Dendritic cell treated with granulocyte-macrophage colony-stimulating factor and Interleukin-4, amounts not matched to agents 40 ng/mL and 50 ng/mL, for 4 days (primary cell): ENCODE measurements around the gene NOL12.

Experiments
- H3K27ac Mint-ChIP-seq: one replicate; pipeline ENCODE4 v1.8.0; 2022; ENCODE audit warnings: mild to moderate bottlenecking, mixed read lengths
- H3K27me3 Mint-ChIP-seq: one replicate; pipeline ENCODE4 v1.8.0; 2022; ENCODE audit warnings: mild to moderate bottlenecking, mixed read lengths
- H3K36me3 Mint-ChIP-seq: one replicate; pipeline ENCODE4 v1.8.0; 2022; ENCODE audit warnings: low read depth, mixed read lengths
- H3K4me1 Mint-ChIP-seq: one replicate; pipeline ENCODE4 v1.8.0; 2022; ENCODE audit warnings: low read depth, mixed read lengths
- H3K4me3 Mint-ChIP-seq: one replicate; pipeline ENCODE4 v1.8.0; 2022; ENCODE audit warnings: mild to moderate bottlenecking, moderate library complexity, mixed read lengths
- H3K9me3 Mint-ChIP-seq: one replicate; pipeline ENCODE4 v1.8.0; 2022; ENCODE audit warnings: mixed read lengths
- intact Hi-C: fragments of 100-400 bp; cut with micrococcal nuclease; formaldehyde crosslinking; loops from one replicate; pipeline ENCODE4 v1.15.0; 2022

The NOL12 gene

DNA sequence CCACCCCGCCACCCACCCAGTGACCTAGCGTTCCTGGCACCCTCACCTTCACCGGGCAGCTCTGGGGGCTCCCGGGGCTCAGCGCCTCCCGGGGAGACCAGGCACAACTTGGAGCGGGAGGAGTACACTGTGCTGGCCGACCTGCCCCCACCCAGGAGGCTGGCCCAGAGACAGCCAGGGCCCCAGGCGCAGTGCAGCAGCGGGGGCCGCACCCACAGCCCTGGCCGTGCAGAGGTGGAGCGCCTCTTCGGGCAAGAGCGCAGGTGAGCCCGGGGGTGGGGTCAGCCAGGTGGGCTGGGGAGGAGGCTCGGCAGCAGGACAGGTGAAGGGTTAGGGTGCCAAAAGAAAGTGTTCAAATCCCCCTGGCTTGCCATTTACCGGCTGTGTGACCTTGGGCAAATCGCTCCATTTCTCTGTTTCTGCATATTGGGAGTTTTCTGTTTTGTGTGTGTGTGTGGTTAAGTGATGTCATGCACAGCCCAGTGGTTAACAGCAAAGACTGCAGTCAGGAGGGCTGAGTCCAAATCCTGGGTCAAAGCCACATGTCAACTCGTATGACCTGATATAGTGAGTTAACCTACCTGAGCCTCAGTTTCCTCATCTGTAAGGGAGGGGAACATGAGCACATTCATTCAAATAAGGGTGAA, 40.2 kb downstream of the NOL12 start:
- peaks cover 6% of the 10 kb centered on the region for H3K36me3 Mint-ChIP-seq
- H3K4me3 Mint-ChIP-seq, result no peak overlapping the region
- no peaks in the 10 kb centered on the region for H3K27me3 Mint-ChIP-seq
- H3K9me3 Mint-ChIP-seq, result no peaks in the 10 kb centered on the region
- H3K27ac Mint-ChIP-seq, result no peak overlapping the region
- intact Hi-C loops, result no loop called here
- peaks cover 14% of the 10 kb centered on the region for H3K4me1 Mint-ChIP-seq

- H3K4me1 Mint-ChIP-seq, result peaks cover 23% of the 10 kb centered on the region
- H3K27ac Mint-ChIP-seq, result peak overlapping the region; percentile 63
- H3K27me3 Mint-ChIP-seq, result no peaks in the 10 kb centered on the region
- no peak overlapping the region for H3K4me3 Mint-ChIP-seq
- no peaks in the 10 kb centered on the region for H3K9me3 Mint-ChIP-seq
- H3K36me3 Mint-ChIP-seq, result peaks cover 2% of the 10 kb centered on the region
- intact Hi-C loops, result no loop called here
Observed at GRCh38 chr22:37728620-37729019, 42.5 kb downstream of the NOL12 start.

GRCh38 chr22:37731804-37732471, 45.8 kb downstream of the NOL12 start:
- Mint-ChIP-seq H3K4me3 (no peak overlapping the region), H3K27me3 (no peaks in the 10 kb centered on the region), H3K36me3 (no peaks in the 10 kb centered on the region), H3K4me1 (peaks cover 31% of the 10 kb centered on the region), H3K9me3 (no peaks in the 10 kb centered on the region), H3K27ac (peak overlapping the region; percentile 83)
- intact Hi-C loops, result loop anchor here (10.0 kb wide), 1 partner anchor 97 kb away; the partner anchor contains the start of gene SH3BP1

- H3K36me3 Mint-ChIP-seq, result no peaks in the 10 kb centered on the region
- no peak overlapping the region for H3K4me3 Mint-ChIP-seq
- no peaks in the 10 kb centered on the region for H3K9me3 Mint-ChIP-seq
- intact Hi-C loops, result loop anchor here (10.0 kb wide), 1 partner anchor 98 kb away; the partner anchor contains the start of gene SH3BP1
- peaks cover 41% of the 10 kb centered on the region for H3K4me1 Mint-ChIP-seq
- H3K27ac Mint-ChIP-seq, result peak overlapping the region; percentile 83
- no peaks in the 10 kb centered on the region for H3K27me3 Mint-ChIP-seq
Observed at GRCh38 chr22:37732699-37733607, 46.8 kb downstream of the NOL12 start.

DNA sequence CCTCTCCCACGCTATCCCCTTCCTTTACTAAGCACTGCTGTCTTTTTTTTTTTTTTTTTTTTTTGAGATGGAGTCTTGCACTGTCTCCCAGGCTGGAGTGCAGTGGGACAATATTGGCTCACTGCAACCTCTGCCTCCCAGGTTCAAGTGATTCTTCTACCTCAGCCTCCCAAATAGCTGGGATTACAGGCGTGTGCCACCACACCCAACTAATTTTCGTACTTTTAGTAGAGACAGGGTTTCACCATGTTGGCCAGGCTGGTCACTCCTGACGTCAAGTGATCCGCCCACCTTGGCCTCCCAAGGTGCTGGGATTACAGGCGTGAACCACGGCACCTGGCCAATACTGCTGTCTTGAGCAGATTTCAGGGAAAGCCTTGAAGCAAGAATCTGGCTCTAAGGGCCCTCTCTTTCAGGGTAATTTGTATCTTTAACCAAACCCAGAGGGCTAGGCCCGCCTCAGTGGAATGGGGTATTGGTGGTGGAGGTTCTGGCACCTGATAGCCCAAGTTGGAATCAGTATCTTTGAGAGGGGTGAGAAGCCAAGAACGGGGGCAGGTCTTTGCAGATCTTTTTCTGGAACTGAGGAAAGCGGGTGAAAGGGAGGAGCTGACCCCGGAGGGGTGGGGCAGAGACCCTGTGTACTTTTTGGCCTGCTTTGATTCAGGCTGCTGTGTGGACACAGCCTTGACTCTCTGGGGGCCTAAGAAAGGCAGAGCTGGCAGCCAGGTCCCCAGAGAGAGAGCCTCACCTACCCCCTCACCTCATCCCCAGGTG, 47.7 kb downstream of the NOL12 start:
- Mint-ChIP-seq H3K9me3 (no peaks in the 10 kb centered on the region), H3K4me1 (peaks cover 50% of the 10 kb centered on the region), H3K36me3 (no peaks in the 10 kb centered on the region), H3K27me3 (no peaks in the 10 kb centered on the region), H3K4me3 (no peak overlapping the region), H3K27ac (peak overlapping the region; percentile 23)
- intact Hi-C loops, result loop anchor here (10.0 kb wide), 1 partner anchor 99 kb away; the partner anchor contains the start of gene SH3BP1

GRCh38 chr22:37734402-37734700, 48.2 kb downstream of the NOL12 start:
- Mint-ChIP-seq H3K4me1 (peaks cover 55% of the 10 kb centered on the region), H3K4me3 (no peak overlapping the region), H3K36me3 (no peaks in the 10 kb centered on the region), H3K27ac (peak overlapping the region; percentile 23), H3K9me3 (no peaks in the 10 kb centered on the region), H3K27me3 (no peaks in the 10 kb centered on the region)
- intact Hi-C loops, result loop anchor here (10.0 kb wide), 1 partner anchor 100 kb away; the partner anchor contains the start of gene SH3BP1

- H3K9me3 Mint-ChIP-seq, result no peaks in the 10 kb centered on the region
- no peaks in the 10 kb centered on the region for H3K36me3 Mint-ChIP-seq
- intact Hi-C loops, result loop anchor here (5.0 to 10.0 kb wide), 2 partner anchors 38 to 100 kb away; partner anchors contain the start of genes SH3BP1 and TRIOBP
- peaks cover 60% of the 10 kb centered on the region for H3K4me1 Mint-ChIP-seq
- no peak overlapping the region for H3K4me3 Mint-ChIP-seq
- H3K27me3 Mint-ChIP-seq, result no peaks in the 10 kb centered on the region
- peak overlapping the region; percentile 23 for H3K27ac Mint-ChIP-seq
Observed at GRCh38 chr22:37734964-37735451, 48.9 kb downstream of the NOL12 start.

DNA sequence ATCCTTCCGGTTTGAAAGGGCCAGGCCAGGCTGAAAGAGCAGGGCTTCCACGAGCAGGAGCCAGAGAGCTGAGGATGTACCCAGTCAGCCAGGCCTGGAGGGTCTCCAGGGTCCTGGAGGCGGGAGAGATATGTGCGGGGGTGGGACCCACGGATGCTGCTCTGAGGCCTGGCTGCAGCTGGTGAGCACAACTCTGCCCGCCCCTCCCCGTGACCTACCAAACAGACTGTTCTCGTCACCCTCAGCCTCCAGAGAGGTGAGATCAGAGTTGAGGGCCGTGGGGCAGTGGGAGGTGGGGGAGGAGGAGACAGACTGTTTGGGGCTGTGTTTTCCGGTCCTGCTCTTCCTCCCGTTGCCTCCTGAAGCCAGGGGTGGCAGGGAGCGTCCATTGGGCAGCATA, 52.9 kb downstream of the NOL12 start:
- Mint-ChIP-seq H3K27ac (peak overlapping the region; percentile 77), H3K27me3 (no peaks in the 10 kb centered on the region), H3K9me3 (no peaks in the 10 kb centered on the region), H3K4me1 (peaks cover 72% of the 10 kb centered on the region), H3K4me3 (peak overlapping the region; percentile 21), H3K36me3 (peaks cover 8% of the 10 kb centered on the region)
- intact Hi-C loops, result loop anchor here (5.0 to 10.0 kb wide), 2 partner anchors 42 to 104 kb away; partner anchors contain the start of genes SH3BP1 and TRIOBP

DNA sequence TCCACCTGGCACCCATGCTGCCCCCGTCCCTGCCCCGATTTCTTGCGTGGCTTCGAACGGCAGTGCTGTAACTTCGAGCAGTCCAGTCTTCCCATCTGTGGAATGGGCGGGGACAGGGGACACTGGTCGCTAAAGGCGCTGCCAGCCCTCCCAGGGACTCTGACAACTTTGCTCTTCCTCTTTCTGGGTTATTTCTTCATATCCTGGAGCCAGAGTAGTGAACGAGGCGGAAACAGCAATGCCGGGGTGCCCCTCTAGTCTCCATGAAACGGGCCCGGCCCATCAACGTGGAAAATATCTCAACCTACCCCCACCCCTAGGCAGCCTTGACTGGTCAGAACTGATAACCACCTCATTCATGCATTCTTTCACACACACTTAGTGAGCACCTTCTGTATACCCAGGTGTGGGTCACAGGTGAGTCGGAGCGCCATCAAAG, 53.5 kb downstream of the NOL12 start:
- H3K4me3 Mint-ChIP-seq, result peak overlapping the region; percentile 43
- no peaks in the 10 kb centered on the region for H3K27me3 Mint-ChIP-seq
- H3K36me3 Mint-ChIP-seq, result peaks cover 14% of the 10 kb centered on the region
- H3K9me3 Mint-ChIP-seq, result no peaks in the 10 kb centered on the region
- peaks cover 78% of the 10 kb centered on the region for H3K4me1 Mint-ChIP-seq
- peak overlapping the region; percentile 77 for H3K27ac Mint-ChIP-seq
- intact Hi-C loops, result loop anchor here (5.0 to 10.0 kb wide), 2 partner anchors 42 to 105 kb away; partner anchors contain the start of genes SH3BP1 and TRIOBP

DNA sequence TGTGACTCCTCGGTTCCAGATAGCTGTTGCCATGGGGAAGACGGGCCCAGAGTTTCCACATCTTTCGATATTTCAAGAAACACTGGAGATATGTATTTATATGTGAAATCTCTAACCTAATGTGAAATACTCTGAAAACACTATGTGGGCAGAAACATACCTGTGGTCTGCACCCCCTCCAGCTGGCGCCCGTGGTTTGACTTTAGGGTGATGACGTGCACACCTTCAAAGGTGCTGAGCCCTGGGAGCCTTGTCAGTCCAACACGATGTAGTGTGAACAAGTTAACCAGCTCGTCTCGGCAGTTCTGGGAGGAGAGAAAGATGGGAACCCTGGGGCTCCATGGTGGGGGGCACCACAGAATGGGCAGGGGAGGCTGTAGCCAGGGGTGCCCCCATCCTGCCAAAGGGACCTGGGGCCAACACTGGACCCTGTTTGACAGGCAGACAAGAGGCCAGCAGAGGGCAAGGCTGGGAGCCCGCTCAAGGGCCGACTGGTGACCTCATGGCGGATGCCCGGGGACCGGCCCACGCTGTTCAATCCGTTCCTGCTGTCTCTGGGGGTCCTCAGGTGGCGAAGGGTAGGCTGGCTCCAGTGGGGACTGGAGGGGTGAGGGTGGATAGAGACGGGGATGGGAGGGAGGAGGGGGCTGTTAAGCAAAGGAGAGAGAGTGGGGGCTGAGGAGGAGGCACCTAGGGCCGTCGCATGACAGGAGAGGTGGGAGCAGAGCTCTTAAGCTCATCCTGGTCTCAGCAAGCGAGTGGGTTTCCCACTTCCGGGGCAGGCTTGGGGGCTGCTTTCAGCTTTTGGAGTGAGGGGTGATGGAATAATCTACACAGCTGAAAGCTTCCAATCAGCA, 54.5 kb downstream of the NOL12 start:
- peak overlapping the region; percentile 5 for H3K4me3 Mint-ChIP-seq
- H3K4me1 Mint-ChIP-seq, result peaks cover 86% of the 10 kb centered on the region
- peaks cover 14% of the 10 kb centered on the region for H3K36me3 Mint-ChIP-seq
- no peaks in the 10 kb centered on the region for H3K27me3 Mint-ChIP-seq
- H3K9me3 Mint-ChIP-seq, result no peaks in the 10 kb centered on the region
- H3K27ac Mint-ChIP-seq, result peak overlapping the region; percentile 77
- intact Hi-C loops, result no loop called here

- intact Hi-C loops, result no loop called here
- peak overlapping the region; percentile 77 for H3K27ac Mint-ChIP-seq
- no peaks in the 10 kb centered on the region for H3K27me3 Mint-ChIP-seq
- no peak overlapping the region for H3K4me3 Mint-ChIP-seq
- H3K36me3 Mint-ChIP-seq, result peaks cover 14% of the 10 kb centered on the region
- no peaks in the 10 kb centered on the region for H3K9me3 Mint-ChIP-seq
- H3K4me1 Mint-ChIP-seq, result peaks cover 83% of the 10 kb centered on the region
Observed at GRCh38 chr22:37741312-37741795, 55.2 kb downstream of the NOL12 start.
